ENCODE measurements around the gene DMAC2L.
"Not testable (repeated sequence)": the region's sequence is repeated elsewhere in the genome, so short reads cannot be mapped to it uniquely, and the experiment has no call there.

The DMAC2L gene

GRCh38 chr14:50353126-50353525 is 41.0 kb downstream of the DMAC2L start:
- TF ChIP-seq, protein P1, sequence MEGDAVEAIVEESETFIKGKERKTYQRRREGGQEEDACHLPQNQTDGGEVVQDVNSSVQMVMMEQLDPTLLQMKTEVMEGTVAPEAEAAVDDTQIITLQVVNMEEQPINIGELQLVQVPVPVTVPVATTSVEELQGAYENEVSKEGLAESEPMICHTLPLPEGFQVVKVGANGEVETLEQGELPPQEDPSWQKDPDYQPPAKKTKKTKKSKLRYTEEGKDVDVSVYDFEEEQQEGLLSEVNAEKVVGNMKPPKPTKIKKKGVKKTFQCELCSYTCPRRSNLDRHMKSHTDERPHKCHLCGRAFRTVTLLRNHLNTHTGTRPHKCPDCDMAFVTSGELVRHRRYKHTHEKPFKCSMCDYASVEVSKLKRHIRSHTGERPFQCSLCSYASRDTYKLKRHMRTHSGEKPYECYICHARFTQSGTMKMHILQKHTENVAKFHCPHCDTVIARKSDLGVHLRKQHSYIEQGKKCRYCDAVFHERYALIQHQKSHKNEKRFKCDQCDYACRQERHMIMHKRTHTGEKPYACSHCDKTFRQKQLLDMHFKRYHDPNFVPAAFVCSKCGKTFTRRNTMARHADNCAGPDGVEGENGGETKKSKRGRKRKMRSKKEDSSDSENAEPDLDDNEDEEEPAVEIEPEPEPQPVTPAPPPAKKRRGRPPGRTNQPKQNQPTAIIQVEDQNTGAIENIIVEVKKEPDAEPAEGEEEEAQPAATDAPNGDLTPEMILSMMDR (IDR thresholded peaks at IDR 0.05; ENCODE audit: insufficient read depth, low read length, missing control alignments) = no peak
- no peak overlapping the region for H3K4me3 ChIP-seq (ENCODE audit: low read depth, low read length)
- ChIA-PET POLR2A (no interaction called here), CTCF (no interaction called here)
- no peak for DNase-seq (ENCODE audit: low read depth, low spot score)

GRCh38 chr14:50354527-50354926 is 42.4 kb downstream of the DMAC2L start:
- no peak for DNase-seq (ENCODE audit: low read depth, low spot score)
- TF ChIP-seq, protein P1 (IDR thresholded peaks at IDR 0.05; ENCODE audit: insufficient read depth, low read length, missing control alignments) = no peak
- CTCF ChIA-PET = interaction anchor here (1.8 kb wide), 1 partner anchor 33 kb away, joined by 5 read pairs; no protein-coding TSS in a partner anchor
- no peak overlapping the region for H3K4me3 ChIP-seq (ENCODE audit: low read depth, low read length)
- POLR2A ChIA-PET = no interaction called here

GRCh38 chr14:50355692-50356091 is 43.6 kb downstream of the DMAC2L start:
- TF ChIP-seq, protein P1 (IDR thresholded peaks at IDR 0.05; ENCODE audit: insufficient read depth, low read length, missing control alignments) = no peak
- no peak for DNase-seq (ENCODE audit: low read depth, low spot score)
- POLR2A ChIA-PET = no interaction called here
- CTCF ChIA-PET = interaction anchor here (0.8 to 1.9 kb wide), 3 partner anchors 8 to 38 kb away, joined by 3 to 6 read pairs (median 4); no protein-coding TSS in a partner anchor
- no peak overlapping the region for H3K4me3 ChIP-seq (ENCODE audit: low read depth, low read length)

DNA sequence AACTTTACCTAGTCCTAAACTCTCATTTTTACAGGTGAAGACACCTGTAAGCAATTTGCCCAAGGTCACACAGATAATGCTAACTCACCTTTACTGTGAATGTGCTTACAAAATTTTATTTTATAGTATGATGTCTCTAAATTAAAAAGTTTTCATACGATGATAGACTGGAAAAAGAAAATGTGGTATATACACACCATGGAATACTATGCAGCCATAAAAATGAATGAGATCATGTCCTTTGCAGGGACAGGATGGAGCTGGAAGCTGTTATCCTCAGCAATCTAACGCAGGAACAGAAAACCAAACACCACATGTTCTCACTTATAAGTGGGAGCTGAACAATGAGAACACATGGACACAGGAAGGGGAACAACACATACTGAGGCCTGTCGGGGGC is 44.2 kb downstream of the DMAC2L start:
- DNase-seq (ENCODE audit: low read depth, low spot score); POLR2A ChIA-PET; H3K4me3 ChIP-seq (ENCODE audit: low read depth, low read length): not testable (repeated sequence)
- CTCF ChIA-PET = interaction anchor here (1.2 to 1.9 kb wide), 2 partner anchors 9 to 39 kb away, joined by 4 to 6 read pairs; no protein-coding TSS in a partner anchor

- ChIA-PET CTCF (interaction anchor here (1.9 kb wide), 1 partner anchor 40 kb away, joined by 6 read pairs; no protein-coding TSS in a partner anchor), POLR2A (no interaction called here)
- DNase-seq (ENCODE audit: low read depth, low spot score) = no peak
- no peak overlapping the region for H3K4me3 ChIP-seq (ENCODE audit: low read depth, low read length)
- TF ChIP-seq, protein P1 (IDR thresholded peaks at IDR 0.05; ENCODE audit: insufficient read depth, low read length, missing control alignments) = no peak
These were observed 45.0 kb downstream of the DMAC2L start for GRCh38 chr14:50357124-50357523.

GRCh38 chr14:50357753-50358395 is 45.8 kb downstream of the DMAC2L start:
- TF ChIP-seq, protein P1 (IDR thresholded peaks at IDR 0.05; ENCODE audit: insufficient read depth, low read length, missing control alignments) = no peak
- no peak overlapping the region for H3K4me3 ChIP-seq (ENCODE audit: low read depth, low read length)
- ChIA-PET CTCF (no interaction called here), POLR2A (no interaction called here)
- DNase-seq (ENCODE audit: low read depth, low spot score) = no peak

- TF ChIP-seq, protein P1 (IDR thresholded peaks at IDR 0.05; ENCODE audit: insufficient read depth, low read length, missing control alignments) = no peak
- no peak overlapping the region for H3K4me3 ChIP-seq (ENCODE audit: low read depth, low read length)
- ChIA-PET CTCF (interaction anchor here (1.1 kb wide), 1 partner anchor 12 kb away, joined by 3 read pairs; no protein-coding TSS in a partner anchor), POLR2A (no interaction called here)
- DNase-seq (ENCODE audit: low read depth, low spot score) = no peak
These were observed 47.5 kb downstream of the DMAC2L start for GRCh38 chr14:50359631-50360030.
